ENCODE data around the gene SKAP1.

DNA sequence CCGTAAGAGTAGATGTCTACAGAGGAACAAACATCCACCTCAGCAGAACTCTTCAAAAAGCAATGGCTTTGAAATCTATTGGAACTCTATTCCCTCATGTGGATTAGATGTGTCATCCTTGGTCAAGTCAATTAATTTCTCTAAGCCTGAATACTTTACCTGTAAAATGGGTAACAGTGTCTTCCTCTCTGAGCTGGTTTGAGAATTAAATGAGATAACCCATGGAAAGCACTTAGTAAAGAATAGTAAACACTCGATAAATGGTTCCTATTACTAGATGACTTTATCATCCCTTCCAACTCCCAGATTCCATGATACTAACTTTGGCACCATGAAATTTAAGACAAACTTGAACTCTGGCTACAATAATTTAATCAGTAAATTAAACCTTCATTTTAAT is 89.1 kb downstream of the SKAP1 start:
- TF ChIP-seq, protein P1, sequence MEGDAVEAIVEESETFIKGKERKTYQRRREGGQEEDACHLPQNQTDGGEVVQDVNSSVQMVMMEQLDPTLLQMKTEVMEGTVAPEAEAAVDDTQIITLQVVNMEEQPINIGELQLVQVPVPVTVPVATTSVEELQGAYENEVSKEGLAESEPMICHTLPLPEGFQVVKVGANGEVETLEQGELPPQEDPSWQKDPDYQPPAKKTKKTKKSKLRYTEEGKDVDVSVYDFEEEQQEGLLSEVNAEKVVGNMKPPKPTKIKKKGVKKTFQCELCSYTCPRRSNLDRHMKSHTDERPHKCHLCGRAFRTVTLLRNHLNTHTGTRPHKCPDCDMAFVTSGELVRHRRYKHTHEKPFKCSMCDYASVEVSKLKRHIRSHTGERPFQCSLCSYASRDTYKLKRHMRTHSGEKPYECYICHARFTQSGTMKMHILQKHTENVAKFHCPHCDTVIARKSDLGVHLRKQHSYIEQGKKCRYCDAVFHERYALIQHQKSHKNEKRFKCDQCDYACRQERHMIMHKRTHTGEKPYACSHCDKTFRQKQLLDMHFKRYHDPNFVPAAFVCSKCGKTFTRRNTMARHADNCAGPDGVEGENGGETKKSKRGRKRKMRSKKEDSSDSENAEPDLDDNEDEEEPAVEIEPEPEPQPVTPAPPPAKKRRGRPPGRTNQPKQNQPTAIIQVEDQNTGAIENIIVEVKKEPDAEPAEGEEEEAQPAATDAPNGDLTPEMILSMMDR (IDR thresholded peaks at IDR 0.05; ENCODE audit: insufficient read depth, low read length) = no peak
- no peak for TF ChIP-seq GABPA (IDR thresholded peaks at IDR 0.05; ENCODE audit: low read depth)
- TF ChIP-seq, protein P2, sequence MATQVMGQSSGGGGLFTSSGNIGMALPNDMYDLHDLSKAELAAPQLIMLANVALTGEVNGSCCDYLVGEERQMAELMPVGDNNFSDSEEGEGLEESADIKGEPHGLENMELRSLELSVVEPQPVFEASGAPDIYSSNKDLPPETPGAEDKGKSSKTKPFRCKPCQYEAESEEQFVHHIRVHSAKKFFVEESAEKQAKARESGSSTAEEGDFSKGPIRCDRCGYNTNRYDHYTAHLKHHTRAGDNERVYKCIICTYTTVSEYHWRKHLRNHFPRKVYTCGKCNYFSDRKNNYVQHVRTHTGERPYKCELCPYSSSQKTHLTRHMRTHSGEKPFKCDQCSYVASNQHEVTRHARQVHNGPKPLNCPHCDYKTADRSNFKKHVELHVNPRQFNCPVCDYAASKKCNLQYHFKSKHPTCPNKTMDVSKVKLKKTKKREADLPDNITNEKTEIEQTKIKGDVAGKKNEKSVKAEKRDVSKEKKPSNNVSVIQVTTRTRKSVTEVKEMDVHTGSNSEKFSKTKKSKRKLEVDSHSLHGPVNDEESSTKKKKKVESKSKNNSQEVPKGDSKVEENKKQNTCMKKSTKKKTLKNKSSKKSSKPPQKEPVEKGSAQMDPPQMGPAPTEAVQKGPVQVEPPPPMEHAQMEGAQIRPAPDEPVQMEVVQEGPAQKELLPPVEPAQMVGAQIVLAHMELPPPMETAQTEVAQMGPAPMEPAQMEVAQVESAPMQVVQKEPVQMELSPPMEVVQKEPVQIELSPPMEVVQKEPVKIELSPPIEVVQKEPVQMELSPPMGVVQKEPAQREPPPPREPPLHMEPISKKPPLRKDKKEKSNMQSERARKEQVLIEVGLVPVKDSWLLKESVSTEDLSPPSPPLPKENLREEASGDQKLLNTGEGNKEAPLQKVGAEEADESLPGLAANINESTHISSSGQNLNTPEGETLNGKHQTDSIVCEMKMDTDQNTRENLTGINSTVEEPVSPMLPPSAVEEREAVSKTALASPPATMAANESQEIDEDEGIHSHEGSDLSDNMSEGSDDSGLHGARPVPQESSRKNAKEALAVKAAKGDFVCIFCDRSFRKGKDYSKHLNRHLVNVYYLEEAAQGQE (IDR thresholded peaks at IDR 0.05; ENCODE audit: insufficient replicate concordance, low read depth) = no peak

Measured in HL-60 (cell line).